Liver (tissue), 9 donors: ENCODE results near the gene DNAJC5. TPM values are rescaled to one million over a fixed set of nuclear protein-coding genes. Genes with fewer than 3 reads are reported as not detected.
"Not testable (repeated sequence)": the region's sequence is repeated elsewhere in the genome, so short reads cannot be mapped to it uniquely, and the experiment has no call there.

ENCODE experiments used
- DNase-seq: peaks from one replicate; pipeline ENCODE4 v3.0.0-alpha.2; 2017; ENCODE audit warnings: low spot score
- H3K27ac ChIP-seq, 2 donors: one replicate each; pipeline ENCODE4 v1.7.0; 2013; ENCODE audit warnings: inconsistent platforms in 2 of 2, low read length in 2 of 2, control low read depth in 1 of 2, low read depth in 1 of 2, mild to moderate bottlenecking in 1 of 2
- H3K27me3 ChIP-seq, 4 donors: one replicate each; pipeline versions ENCODE4 v1.6.1 to v1.7.0; 2013; ENCODE audit warnings: low read length in 3 of 4, inconsistent platforms in 1 of 4, mild to moderate bottlenecking in 1 of 4, moderate library complexity in 1 of 4; ENCODE audit not compliant: control insufficient read depth in 4 of 4, insufficient read depth in 4 of 4
- H3K36me3 ChIP-seq, 4 donors: one replicate each; pipeline versions ENCODE4 v1.6.1 to v1.7.0; 2013; ENCODE audit warnings: low read length in 3 of 4, mild to moderate bottlenecking in 3 of 4, low read depth in 1 of 4, moderate library complexity in 1 of 4; ENCODE audit not compliant: control insufficient read depth in 4 of 4, insufficient read depth in 3 of 4
- H3K4me1 ChIP-seq, 4 donors: one replicate each; pipeline versions ENCODE4 v1.6.1 to v1.7.0; 2013; ENCODE audit warnings: low read length in 3 of 4, mild to moderate bottlenecking in 3 of 4, moderate library complexity in 1 of 4; ENCODE audit not compliant: control insufficient read depth in 4 of 4, insufficient read depth in 4 of 4
- H3K4me3 ChIP-seq, 3 donors: one replicate each; pipeline versions ENCODE4 v1.6.1 to v1.7.0; 2013; ENCODE audit warnings: low read length in 3 of 3, control low read depth in 1 of 3, low read depth in 1 of 3, mild to moderate bottlenecking in 1 of 3
- H3K9ac ChIP-seq, 2 donors: one replicate each; pipeline ENCODE4 v1.7.0; 2013; ENCODE audit warnings: low read length in 2 of 2, mild to moderate bottlenecking in 2 of 2, moderate library complexity in 2 of 2, control low read depth in 1 of 2, low read depth in 1 of 2
- H3K9me3 ChIP-seq, 4 donors: one replicate each; pipeline versions ENCODE4 v1.6.1 to v1.7.0; 2013; ENCODE audit warnings: low read length in 3 of 4; ENCODE audit not compliant: control insufficient read depth in 4 of 4
- ATF3 ChIP-seq: IDR thresholded peaks from 2 replicates; pipeline ENCODE4 v1.6.1; 2016; ENCODE audit warnings: antibody characterized with exemption
- CTCF ChIP-seq: fragments of 150-350 bp; IDR thresholded peaks from 2 replicates; pipeline ENCODE4 v1.5.1; 2017; ENCODE audit warnings: improper control_type of control experiment, low read depth, low read length; ENCODE audit not compliant: missing input control
- FOXA1 ChIP-seq: IDR thresholded peaks from 2 replicates; pipeline ENCODE4 v1.6.1; 2016; ENCODE audit warnings: antibody characterized with exemption
- FOXA2 ChIP-seq: IDR thresholded peaks from 2 replicates; pipeline ENCODE4 v1.6.1; 2016; ENCODE audit warnings: antibody characterized with exemption
- HNF4A ChIP-seq, 2 donors: conservative IDR thresholded peaks; 2 replicates each; pipeline ENCODE4 v1.6.1; 2016; ENCODE audit warnings: antibody characterized with exemption in 2 of 2, mild to moderate bottlenecking in 2 of 2
- HNF4G ChIP-seq: IDR thresholded peaks from 2 replicates; pipeline ENCODE4 v1.6.1; 2016; ENCODE audit warnings: antibody characterized with exemption
- JUND ChIP-seq, 2 donors: IDR thresholded peaks; 2 replicates each; pipeline ENCODE4 v1.6.1; 2016; ENCODE audit warnings: antibody characterized with exemption in 2 of 2
- MAX ChIP-seq: IDR thresholded peaks from 2 replicates; pipeline ENCODE4 v1.6.1; 2016; ENCODE audit warnings: antibody characterized with exemption
- NR2F2 ChIP-seq: IDR thresholded peaks from 2 replicates; pipeline ENCODE4 v1.6.1; 2016; ENCODE audit warnings: antibody characterized with exemption
- RAD21 ChIP-seq, 2 donors: IDR thresholded peaks; 2 replicates each; pipeline ENCODE4 v1.6.1; 2016; ENCODE audit warnings: antibody characterized with exemption in 2 of 2, mild to moderate bottlenecking in 2 of 2
- REST ChIP-seq: IDR thresholded peaks from 2 replicates; pipeline ENCODE4 v1.6.1; 2016; ENCODE audit warnings: antibody characterized with exemption, mild to moderate bottlenecking
- RXRA ChIP-seq, 2 donors: IDR thresholded peaks; 2 replicates each; pipeline ENCODE4 v1.6.1; 2017 to 2018; ENCODE audit warnings: antibody characterized with exemption in 2 of 2, mild to moderate bottlenecking in 1 of 2
- SP1 ChIP-seq: IDR thresholded peaks from 2 replicates; pipeline ENCODE4 v1.6.1; 2018; ENCODE audit warnings: antibody characterized with exemption, mild to moderate bottlenecking
- YY1 ChIP-seq: IDR thresholded peaks from 2 replicates; pipeline ENCODE4 v1.6.1; 2016; ENCODE audit warnings: antibody characterized with exemption, mild to moderate bottlenecking
- ZBTB33 ChIP-seq: IDR thresholded peaks from 2 replicates; pipeline ENCODE4 v1.6.1; 2016; ENCODE audit warnings: antibody characterized with exemption
- WGBS: extraction: QIAGEN DNeasy Blood & Tissue Kit; methylation state at CpG from one replicate; pipeline ENCODE4 v1.1.7; 2013; 5-methylcytosine and 5-hydroxymethylcytosine counted together
- polyA plus RNA-seq, 2 donors: library from polyadenylated mRNA; stranded (reverse) in 1 of 2; unstranded in 1 of 2; fragments of 200-250 nt in 1 of 2; fragments of >200 nt in 1 of 2; fragmentation: Nextera tagmentation in 1 of 2; extraction: Ambion mirVana in 1 of 2; gene quantifications; one replicate each; pipeline versions ENCODE4 v1.2.1 to v1.2.3, GENCODE V29; 2013 to 2015
- total RNA-seq, 2 donors: library from RNA; depleted of rRNA; stranded (reverse); fragments of >200 nt; gene quantifications; one replicate each; pipeline ENCODE4 v1.2.3, GENCODE V29; 2014
- donor health status: healthy.
- donor health status: healthy.
- donor health status: healthy.
- donor health status: healthy.
- donor health status: healthy.

Gene DNAJC5
- total and polyA plus RNA-seq, 4 donors: 8.2 to 28.6 (median 18.7) TPM

GRCh38 chr20:63959699-63960075, 64.8 kb downstream of the DNAJC5 start:
- Histone ChIP-seq H3K27ac (no peak overlapping the region), H3K27me3 (no peaks in the 10 kb centered on the region), H3K4me1 (peaks cover 9 to 32% (median 21%) of the 10 kb centered on the region in 4 donors), H3K9ac (no peak overlapping the region), H3K36me3 (peaks cover 5 to 43% (median 16%) of the 10 kb centered on the region in 4 donors), H3K9me3 (no peaks in the 10 kb centered on the region), H3K4me3 (no peak overlapping the region)
- 94% methylated on average over 17 of the region's 17 CpGs for WGBS
- TF ChIP-seq ZBTB33: no peak
- no peak for DNase-seq

- not testable (repeated sequence) for H3K27me3 ChIP-seq, H3K4me3 ChIP-seq, H3K9me3 ChIP-seq, DNase-seq, H3K9ac ChIP-seq, H3K27ac ChIP-seq
- Histone ChIP-seq H3K4me1 (peaks cover 9 to 22% (median 14%) of the 10 kb centered on the region in 4 donors), H3K36me3 (peaks cover 5 to 43% (median 16%) of the 10 kb centered on the region in 4 donors)
- WGBS: 95% methylated on average over 15 of the region's 15 CpGs
Observed at GRCh38 chr20:63960654-63961621, 66.0 kb downstream of the DNAJC5 start.

GRCh38 chr20:63961664-63962425, 66.9 kb downstream of the DNAJC5 start:
- TF ChIP-seq CTCF (no peak), REST (no peak), RAD21 (IDR thresholded peaks at IDR 0.05) (no peak), HNF4A (conservative IDR thresholded peaks at IDR 0.05) (no peak), HNF4G (no peak), SP1 (no peak), RXRA (IDR thresholded peaks at IDR 0.05) (no peak), YY1 (no peak), ATF3 (no peak), NR2F2 (no peak), FOXA1 (no peak), FOXA2 (no peak), MAX (no peak), JUND (IDR thresholded peaks at IDR 0.05) (no peak)
- 93% methylated on average over 26 of the region's 26 CpGs for WGBS
- no peak for DNase-seq
- Histone ChIP-seq H3K27me3 (no peaks in the 10 kb centered on the region), H3K4me3 (no peak overlapping the region), H3K9me3 (no peaks in the 10 kb centered on the region), H3K9ac (no peak overlapping the region), H3K4me1 (peaks cover 6 to 18% (median 11%) of the 10 kb centered on the region in 4 donors), H3K27ac (no peak overlapping the region), H3K36me3 (peaks cover 12 to 50% (median 19%) of the 10 kb centered on the region in 4 donors)
